Measurements from ENCODE around the gene AMPH.

GRCh38 chr7:38398725-38399321, 232.3 kb downstream of the AMPH start:
- no peak for TF ChIP-seq EZH2 (IDR thresholded peaks at IDR 0.05)
- no peak for TF ChIP-seq POLR2AphosphoS5 (IDR thresholded peaks at IDR 0.05; ENCODE audit: borderline replicate concordance, low read depth, low read length)

Measured in SK-N-MC (cell line).